HuH-7 (cell line): ENCODE data around the gene PHYHD1.
A peak's percentile ranks its signal among the peaks of the same experiment; 100 is the strongest.

Source experiments
- DNase-seq: peaks from one replicate; pipeline ENCODE4 v3.0.0; 2011; ENCODE audit warnings: low spot score

PHYHD1 gene

DNA sequence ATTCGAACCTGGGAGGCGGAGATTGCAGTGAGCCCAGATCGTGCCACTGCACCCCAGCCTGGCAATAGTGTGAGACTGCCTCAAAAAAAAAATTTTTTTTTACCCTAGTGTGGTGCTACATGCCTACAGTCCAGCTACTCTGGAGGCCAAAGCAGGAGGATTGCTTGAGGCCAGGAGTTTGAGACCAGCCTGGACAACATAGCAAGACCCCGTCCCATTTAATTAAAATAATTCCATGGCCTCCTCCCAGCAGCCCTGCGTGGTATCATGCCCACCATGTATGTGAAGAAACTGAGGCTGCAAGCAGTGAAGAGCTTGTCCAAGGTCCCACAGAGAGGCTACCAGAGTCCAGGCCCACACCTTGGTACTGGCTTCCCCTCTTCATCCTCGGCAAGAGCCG is 19.4 kb upstream of the PHYHD1 start:
- DNase-seq: no peak

DNA sequence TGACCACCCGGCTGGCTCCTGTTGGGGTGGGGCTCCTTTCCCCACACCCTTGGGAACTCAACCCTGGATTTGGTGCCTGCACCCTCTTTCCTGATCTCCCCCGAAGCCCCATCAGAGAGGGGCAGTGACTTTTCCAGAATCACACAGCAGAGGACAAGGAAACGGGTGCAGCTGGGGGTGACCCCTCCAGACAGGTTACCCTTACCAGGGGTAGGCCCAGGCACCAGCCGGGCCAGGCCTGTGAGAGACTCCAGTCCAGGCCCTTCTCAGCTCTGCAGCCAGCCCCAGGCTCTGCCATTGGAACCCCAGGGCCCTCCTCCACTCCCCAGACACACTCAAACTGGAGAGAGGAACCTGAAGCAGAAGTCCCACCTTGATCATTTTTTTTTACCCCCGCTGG is 19.0 kb upstream of the PHYHD1 start:
- DNase-seq: no peak

DNA sequence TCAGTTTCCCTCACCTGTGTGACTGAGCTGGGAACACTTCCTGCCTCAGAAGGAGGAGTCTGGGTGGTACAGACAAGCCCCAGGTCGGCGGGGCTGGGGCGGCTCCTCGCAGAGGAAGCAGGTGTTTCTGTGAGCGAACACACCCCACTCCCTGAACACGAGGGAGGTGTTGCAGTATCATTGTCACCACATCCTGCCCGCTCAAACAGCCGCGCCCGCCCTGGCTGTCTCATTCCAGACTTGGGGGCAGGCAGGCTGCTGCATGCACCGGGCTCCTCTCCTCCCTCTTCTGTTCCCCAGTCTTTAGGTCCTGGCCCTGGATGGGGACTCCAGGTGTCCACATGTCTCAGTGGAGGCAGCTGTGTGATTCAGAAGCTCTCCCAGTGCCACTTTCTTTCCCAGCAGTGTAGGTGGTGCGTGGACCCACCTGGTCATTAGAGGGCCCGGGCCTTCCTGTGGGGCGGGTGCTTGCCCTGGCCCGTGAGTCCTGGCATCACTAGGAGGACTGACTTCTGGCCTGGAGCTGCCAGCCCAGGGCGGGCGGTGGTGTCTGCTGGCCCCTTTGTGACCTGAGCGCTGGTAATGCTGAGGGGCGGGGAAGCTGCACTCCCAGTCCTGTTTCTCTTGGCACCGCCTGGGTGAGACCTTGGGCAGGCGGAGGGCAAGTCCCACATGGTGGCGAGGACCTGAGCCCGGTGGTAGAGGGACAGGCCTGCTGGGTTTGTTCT is 18.3 kb upstream of the PHYHD1 start:
- DNase-seq: no peak

DNA sequence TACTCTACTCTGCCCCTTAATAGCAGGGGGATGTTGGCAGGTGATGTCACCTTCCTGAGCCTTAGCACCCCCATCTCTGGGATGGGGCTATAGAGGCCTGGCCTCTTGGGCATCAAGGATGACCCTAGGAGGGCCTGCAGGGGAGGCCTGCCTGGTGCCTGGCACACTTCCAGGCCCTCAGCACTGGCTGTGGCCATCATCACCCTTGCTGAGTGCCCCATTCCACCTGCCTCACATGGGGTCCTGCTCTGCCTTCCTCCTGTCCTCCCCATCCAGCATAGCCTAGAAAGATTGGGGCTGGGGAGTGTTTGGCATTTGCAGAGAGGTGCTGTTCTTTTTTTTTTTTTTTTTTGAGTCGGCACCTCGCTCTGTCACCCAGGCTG is 17.7 kb upstream of the PHYHD1 start:
- no peak for DNase-seq

DNA sequence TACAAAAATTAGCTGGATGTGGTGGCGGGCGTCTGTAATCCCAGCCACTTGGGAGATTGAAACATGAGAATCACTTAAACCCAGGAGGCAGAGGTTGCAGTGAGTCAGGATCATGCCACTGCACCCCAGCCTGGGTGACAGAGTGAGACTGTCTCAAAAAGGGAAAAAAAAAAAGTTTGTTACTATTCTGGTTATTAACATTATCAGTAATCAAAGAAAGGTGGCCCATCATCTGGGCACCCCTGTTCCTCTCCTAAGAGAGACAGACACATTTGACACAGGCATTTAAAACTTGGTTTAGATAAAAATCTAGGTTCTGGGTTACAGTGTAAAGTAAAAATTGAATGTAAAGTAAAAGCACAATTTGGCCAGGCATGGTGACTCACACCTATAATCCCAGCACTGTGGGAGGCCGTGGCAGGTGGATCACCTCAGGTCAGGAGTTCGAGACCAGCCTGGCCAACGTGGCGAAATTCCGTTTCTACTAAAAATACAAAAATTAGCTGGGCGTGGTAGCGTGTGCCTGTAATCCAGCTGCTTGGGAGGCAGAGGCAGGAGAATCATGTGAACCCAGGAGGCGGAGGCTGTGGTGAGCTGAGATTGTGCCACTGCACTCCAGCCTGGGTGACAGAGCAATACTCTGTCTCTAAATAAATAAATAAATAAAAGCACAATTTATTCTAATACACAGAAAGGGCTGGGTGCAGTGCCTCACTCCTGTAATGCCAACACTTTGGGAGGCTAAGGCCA is 16.7 kb upstream of the PHYHD1 start:
- DNase-seq: no peak

DNA sequence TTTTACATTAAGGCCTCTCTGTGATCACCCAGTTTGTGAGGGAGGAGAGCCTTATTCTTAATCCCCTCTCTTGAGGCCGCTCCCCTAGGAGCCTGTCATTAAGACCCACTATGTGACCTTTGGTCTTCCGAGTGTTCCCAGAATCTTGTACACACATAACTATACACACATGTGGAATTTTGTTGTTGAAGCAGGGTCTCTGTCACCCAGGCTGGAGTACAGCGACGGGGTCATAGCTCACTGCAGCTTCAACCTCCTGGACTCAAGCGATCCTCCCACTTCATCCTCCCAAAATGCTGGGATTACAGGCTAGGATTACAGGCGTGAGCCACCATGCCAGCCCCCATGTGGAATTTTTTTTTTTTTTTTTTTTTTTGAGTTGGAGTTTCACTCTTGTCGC is 14.8 kb upstream of the PHYHD1 start:
- no peak for DNase-seq

DNA sequence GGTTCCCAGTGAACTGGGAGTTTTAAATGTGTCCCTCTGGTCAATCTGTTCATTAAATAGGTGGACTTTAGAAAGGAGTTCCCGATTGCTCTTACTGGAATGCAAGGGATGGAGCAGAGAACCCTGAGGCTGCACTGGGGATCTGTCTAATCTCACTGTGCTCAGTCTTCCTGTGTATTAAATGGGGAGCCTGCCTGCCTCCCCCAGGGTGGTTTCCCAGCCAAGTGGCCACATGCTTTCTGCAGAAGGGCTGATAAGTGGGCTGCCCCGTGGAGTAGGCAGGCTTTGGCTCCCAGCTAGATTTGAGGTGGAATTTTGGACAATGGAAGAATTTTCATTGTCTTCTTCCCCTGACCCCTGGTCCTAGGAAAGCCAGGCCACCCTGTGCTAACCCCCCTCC is 14.0 kb upstream of the PHYHD1 start:
- DNase-seq: no peak

DNA sequence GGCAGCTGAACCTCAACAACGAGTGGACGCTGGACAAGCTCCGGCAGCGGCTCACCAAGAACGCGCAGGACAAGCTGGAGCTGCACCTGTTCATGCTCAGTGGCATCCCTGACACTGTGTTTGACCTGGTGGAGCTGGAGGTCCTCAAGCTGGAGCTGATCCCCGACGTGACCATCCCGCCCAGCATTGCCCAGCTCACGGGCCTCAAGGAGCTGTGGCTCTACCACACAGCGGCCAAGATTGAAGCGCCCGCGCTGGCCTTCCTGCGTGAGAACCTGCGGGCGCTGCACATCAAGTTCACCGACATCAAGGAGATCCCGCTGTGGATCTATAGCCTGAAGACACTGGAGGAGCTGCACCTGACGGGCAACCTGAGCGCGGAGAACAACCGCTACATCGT is 12.4 kb upstream of the PHYHD1 start:
- DNase-seq: no peak

DNA sequence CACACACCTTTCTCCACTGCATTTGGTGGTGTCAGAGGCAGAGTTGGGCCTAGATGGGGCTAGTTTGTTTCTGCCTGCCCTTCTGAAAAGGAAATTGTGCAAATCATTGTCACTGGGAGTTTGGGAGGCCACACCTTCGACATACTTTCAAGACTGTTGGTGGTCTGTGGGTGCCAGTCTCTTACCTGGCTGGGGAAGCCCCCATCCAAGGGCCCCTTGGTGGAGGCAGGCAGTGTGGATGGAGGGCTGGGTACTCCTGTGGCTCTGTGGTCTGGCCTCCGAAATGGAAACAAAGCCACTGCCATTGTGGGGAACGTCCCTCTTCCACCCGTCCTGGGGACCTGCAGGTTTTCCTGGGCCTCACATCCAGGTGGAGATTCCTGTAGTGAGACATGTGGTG is 10.9 kb upstream of the PHYHD1 start:
- no peak for DNase-seq

DNA sequence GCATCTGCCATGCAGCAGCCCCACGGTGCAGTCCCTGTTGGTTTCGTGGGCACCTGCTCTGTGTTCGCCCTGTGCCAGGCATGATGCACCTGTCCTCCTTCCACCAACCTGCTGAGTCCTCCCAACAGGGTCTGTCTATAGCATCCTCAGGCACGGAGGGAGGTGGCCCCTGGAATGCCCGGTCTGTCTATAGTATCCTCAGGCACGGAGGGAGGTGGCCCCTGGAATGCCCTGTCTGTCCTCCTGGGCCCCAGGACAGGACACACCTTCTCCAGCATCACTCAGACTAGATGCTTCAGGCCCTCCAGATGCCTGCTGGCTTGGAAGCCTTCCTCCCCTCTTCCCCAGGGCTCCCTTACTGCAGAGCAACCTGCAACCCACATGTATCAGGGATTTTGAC is 9.9 kb upstream of the PHYHD1 start:
- no peak for DNase-seq

DNA sequence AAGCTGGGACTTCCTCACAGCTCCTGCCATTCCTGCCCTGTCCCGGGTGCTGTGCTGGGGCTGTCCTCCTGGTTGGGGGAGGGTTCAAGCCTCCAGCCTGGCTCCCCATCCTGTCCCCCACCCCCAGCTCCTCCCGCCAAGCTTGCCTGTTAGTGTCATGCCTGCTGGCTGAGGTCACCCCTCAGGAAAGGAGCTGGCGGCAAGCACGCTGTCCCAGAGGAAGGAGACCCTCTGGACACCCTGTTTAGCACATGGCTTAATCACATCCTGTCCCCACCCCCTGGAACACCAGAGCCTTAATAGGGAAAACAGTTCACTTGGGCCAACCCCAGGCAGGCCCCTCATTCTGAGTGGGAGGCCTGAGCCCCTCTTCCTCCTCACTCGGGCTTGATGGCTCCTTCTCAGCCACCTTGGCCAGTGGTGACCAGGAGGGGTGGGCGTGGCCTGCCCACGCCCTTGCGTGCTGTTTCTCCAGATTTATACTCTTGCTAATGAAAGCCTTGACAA is 9.2 kb upstream of the PHYHD1 start:
- DNase-seq: no peak

DNA sequence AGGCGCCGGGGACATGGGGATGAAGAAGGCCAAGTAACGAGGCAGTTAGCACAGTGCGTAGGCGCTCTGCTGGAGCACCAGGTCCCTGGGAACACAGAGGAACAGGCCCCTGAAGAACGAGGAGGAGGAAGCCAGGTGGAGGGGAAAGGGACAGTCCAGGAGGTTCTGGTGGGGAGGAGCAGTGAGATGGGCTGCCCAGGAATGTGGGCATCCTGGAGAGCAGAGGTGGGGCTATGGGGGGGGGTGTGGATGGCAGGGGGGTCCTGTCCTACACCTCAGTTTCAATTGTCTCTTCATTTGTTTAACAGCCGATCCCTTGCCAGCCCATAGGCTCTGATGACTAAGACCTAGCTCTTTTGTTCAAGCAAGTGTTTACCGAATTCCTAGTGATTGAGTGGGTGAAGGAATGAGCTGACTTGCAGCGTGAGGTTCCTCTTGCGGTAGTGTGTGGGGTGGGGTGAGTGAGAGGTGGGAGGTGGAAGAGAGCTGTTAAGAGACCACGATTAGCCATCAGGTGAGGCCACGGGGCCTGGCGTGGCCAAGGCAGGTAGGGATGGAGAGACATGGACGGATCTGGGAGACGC is 8.4 kb upstream of the PHYHD1 start:
- no peak for DNase-seq

DNA sequence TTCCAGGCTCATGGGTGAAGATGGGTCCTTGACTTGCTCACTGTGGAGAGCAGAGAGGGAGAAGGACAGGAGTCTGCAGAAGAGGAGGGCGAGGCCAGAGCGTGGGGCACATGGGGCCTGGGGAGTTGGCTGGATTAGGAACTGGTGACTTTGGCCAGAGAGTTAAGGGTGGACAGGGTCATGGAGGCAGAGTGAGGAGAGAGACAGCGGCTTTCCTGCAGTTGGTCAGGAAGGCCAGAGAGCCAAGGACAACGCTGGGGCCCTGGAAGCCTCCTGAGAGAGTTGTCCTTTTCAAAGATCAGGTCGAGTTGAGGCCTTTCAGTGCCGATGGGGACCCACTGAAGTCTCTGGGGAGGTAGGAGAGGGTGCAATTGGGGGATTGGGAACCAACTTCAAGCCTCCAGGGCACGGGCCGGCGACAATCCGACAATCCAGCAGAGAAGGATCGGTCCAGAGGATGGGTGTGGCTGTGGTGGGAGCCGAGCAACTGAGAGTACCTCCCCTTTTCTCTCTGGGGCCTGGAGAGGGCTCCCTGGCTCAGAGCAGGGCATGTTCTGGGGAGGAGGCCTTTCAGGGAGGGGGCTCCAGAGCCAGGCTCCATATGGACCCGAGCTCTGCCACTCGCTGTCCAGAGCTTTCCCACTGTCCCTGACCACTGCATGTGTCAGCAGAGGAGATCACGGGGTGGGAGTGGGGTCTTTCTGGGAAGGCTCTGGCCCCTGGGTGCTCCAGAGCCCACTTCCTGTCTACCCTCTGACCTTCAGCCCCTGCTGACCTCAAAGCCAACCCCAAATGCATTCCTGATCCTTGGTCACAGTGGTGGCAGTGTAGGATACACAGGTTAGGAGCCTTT is 7.5 kb upstream of the PHYHD1 start:
- no peak for DNase-seq

DNA sequence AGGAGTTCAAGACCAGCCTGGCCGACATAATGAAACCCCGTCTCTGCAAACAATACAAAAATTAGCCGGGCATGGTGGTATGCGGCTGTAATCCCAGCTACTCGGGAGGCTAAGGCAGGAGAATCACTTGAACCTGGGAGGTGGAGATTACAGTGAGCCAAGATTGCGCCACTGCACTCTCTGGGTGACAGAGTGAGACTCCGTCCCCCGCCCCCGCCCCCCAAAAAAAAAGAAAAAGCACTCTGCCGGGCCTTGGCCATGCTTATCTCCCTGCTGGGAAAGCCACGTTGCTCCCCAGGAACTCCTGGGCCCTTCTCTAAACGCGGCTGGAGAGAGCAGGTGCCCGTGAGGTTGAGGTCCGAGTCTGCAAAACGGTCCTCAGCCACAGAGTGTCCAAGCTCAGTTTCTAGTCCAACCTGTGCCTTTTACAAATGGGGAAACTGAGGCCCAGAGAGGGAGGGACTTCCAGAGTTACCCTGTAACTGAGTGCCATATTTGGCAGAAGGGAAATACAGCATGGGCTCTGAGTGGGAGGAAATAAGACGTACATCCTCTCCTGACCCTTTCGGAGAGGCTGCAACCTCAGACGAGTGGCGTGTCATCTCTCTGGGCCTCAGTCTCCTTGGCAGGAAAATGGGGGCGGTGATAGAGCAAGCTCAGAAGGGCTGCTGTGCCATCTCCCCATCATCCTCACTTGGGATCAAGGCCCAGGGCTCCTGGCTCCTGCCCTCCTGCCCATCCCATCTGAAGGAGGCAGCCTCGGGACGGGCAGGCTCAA is 6.6 kb upstream of the PHYHD1 start:
- no peak for DNase-seq

DNA sequence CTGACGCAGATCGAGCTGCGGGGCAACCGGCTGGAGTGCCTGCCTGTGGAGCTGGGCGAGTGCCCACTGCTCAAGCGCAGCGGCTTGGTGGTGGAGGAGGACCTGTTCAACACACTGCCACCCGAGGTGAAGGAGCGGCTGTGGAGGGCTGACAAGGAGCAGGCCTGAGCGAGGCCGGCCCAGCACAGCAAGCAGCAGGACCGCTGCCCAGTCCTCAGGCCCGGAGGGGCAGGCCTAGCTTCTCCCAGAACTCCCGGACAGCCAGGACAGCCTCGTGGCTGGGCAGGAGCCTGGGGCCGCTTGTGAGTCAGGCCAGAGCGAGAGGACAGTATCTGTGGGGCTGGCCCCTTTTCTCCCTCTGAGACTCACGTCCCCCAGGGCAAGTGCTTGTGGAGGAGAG is 4.6 kb upstream of the PHYHD1 start:
- DNase-seq: no peak

DNA sequence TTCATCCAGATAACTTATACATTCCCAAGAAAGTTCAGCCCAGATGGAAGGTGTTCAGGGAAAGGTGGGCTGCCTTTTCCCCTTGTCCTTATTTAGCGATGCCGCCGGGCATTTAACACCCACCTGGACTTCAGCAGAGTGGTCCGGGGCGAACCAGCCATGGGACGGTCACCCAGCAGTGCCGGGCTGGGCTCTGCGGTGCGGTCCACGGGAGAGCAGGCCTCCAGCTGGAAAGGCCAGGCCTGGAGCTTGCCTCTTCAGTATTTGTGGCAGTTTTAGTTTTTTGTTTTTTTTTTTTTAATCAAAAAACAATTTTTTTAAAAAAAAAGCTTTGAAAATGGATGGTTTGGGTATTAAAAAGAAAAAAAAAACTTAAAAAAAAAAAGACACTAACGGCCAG is 4.0 kb upstream of the PHYHD1 start:
- DNase-seq: no peak

DNA sequence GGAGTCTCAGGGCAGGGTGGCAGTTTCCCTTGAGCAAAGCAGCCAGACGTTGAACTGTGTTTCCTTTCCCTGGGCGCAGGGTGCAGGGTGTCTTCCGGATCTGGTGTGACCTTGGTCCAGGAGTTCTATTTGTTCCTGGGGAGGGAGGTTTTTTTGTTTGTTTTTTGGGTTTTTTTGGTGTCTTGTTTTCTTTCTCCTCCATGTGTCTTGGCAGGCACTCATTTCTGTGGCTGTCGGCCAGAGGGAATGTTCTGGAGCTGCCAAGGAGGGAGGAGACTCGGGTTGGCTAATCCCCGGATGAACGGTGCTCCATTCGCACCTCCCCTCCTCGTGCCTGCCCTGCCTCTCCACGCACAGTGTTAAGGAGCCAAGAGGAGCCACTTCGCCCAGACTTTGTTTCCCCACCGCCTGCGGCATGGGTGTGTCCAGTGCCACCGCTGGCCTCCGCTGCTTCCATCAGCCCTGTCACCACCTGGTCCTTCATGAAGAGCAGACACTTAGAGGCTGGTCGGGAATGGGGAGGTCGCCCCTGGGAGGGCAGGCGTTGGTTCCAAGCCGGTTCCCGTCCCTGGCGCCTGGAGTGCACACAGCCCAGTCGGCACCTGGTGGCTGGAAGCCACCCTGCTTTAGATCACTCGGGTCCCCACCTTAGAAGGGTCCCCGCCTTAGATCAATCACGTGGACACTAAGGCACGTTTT is 3.5 kb upstream of the PHYHD1 start:
- DNase-seq: no peak

DNA sequence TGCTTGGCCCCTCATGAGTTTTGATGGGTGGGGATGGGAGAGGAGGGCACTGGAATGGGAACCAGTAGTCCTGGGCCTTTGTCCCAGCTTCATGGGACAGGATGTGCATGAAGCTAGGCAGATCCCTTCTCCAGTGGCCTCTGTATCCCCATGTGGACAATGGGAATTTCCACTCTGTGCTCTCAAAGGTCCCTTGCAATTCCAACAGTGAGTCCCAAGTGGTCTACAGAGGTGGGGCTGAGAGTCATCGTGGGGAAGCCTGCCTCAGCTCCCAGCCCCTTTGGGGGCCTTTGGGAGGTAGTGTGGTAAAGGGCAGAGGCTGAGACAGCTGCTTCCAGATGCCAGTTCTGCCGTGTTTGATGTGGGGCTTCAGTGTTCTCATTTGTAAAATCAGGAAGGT is 1.9 kb upstream of the PHYHD1 start:
- no peak for DNase-seq

DNA sequence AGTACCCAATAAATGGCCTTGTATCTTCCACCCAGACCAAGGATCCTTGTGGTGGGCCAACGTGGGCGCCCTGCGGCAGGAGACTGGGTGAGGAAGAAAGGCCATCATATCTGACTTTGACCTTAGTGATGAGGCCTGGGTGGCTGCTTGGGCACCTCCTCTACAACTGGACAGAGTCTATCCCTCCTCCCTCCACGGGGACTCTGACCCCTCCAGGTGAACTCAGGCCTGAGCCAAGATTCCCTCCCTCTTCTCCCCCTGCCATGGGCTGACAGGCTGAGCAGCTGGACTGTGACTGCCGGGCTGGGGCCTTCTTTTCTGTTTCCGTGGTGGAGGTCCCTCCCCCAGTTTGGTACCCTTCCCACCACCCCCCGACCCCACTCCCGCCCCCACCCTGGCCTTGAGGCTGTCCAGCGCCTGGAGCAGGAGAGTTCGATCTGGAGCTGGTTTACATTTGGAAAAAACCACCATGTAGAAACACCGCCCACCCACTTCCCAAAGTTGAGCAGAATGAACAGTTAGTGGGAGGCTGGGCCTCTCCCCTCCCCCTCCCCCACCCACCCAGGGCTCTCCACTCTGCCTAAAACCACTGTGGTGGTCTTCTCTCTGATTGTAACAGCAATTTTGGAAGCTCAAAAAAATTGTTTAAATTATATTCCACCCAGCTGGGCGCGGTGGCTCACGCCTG is 1.2 kb upstream of the PHYHD1 start:
- peak; percentile 48 for DNase-seq
